H1 (cell line): ENCODE measurements around the gene OLFML2B. TPM values are rescaled to one million over a fixed set of nuclear protein-coding genes. Genes with fewer than 3 reads are reported as not detected.

Experiments
- CTBP2 ChIP-seq: IDR thresholded peaks from 2 replicates; pipeline ENCODE4 v1.7.0; 2011; ENCODE audit warnings: borderline replicate concordance, mild to moderate bottlenecking, moderate library complexity, mixed read lengths, low read length; ENCODE audit not compliant: insufficient read depth, insufficient read length
- polyA plus RNA-seq, 7 experiments: library from polyadenylated mRNA; depleted of rRNA in 3 of 7; stranded (reverse) in 5 of 7; unstranded in 2 of 7; fragments of >200 nt in 5 of 7; fragments of 200-250 nt in 2 of 7; gene quantifications; 1 replicate in 5 of 7; 2 replicates in 1 of 7; 4 replicates in 1 of 7; pipeline versions ENCODE4 v1.2.1 to v1.2.3, GENCODE V29; 2011 to 2013; ENCODE audit warnings: missing spikeins in 2 of 7, mixed read lengths in 2 of 7
- total RNA-seq: library from RNA; stranded (reverse); fragmentation: NEBNext Ultra II Directional; extraction: Animal tissue kit (Norgen Biotek cat#: 25700); gene quantifications from 2 replicates; pipeline ENCODE4 v1.2.1, GENCODE V29; 2021

Gene OLFML2B
- total and polyA plus RNA-seq, 2 of the 8 experiments (the other 6 are each of a cell fraction or from before 2014, with no cell fraction given), result 6.5 to 10.4 TPM

GRCh38 chr1:162070094-162070748, 46.6 kb upstream of the OLFML2B start (continued):
- TF ChIP-seq CTBP2, result no peak
